ENCODE measurements around the gene TTC9B.

- TF ChIP-seq, protein P1, sequence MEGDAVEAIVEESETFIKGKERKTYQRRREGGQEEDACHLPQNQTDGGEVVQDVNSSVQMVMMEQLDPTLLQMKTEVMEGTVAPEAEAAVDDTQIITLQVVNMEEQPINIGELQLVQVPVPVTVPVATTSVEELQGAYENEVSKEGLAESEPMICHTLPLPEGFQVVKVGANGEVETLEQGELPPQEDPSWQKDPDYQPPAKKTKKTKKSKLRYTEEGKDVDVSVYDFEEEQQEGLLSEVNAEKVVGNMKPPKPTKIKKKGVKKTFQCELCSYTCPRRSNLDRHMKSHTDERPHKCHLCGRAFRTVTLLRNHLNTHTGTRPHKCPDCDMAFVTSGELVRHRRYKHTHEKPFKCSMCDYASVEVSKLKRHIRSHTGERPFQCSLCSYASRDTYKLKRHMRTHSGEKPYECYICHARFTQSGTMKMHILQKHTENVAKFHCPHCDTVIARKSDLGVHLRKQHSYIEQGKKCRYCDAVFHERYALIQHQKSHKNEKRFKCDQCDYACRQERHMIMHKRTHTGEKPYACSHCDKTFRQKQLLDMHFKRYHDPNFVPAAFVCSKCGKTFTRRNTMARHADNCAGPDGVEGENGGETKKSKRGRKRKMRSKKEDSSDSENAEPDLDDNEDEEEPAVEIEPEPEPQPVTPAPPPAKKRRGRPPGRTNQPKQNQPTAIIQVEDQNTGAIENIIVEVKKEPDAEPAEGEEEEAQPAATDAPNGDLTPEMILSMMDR (conservative IDR thresholded peaks at IDR 0.05; ENCODE audit: low read depth, low read length): no peak
- TF ChIP-seq MAFK (IDR thresholded peaks at IDR 0.05; ENCODE audit: low read depth, low read length) (no peak), POLR2A (IDR thresholded peaks at IDR 0.05; ENCODE audit: low read depth, low read length) (no peak), USF2 (IDR thresholded peaks at IDR 0.05; ENCODE audit: low read depth, low read length) (no peak), RAD21 (IDR thresholded peaks at IDR 0.05; ENCODE audit: low read length) (no peak), RFX5 (IDR thresholded peaks at IDR 0.05; ENCODE audit: low read depth, low read length) (no peak), CEBPB (IDR thresholded peaks at IDR 0.05; ENCODE audit: low read depth, low read length) (no peak), BHLHE40 (IDR thresholded peaks at IDR 0.05; ENCODE audit: low read depth, low read length) (no peak), RCOR1 (IDR thresholded peaks at IDR 0.05; ENCODE audit: insufficient replicate concordance, low read length) (no peak), SMC3 (IDR thresholded peaks at IDR 0.05; ENCODE audit: low read depth, low read length) (no peak), ELK1 (IDR thresholded peaks at IDR 0.05; ENCODE audit: borderline replicate concordance, low read depth, low read length) (no peak)
Observed at GRCh38 chr19:40236366-40236765, 18.2 kb upstream of the TTC9B start.
